Pericardium fibroblast (primary cell): Measurements from ENCODE around the gene DUX4. TPM values are rescaled to one million over a fixed set of nuclear protein-coding genes. Genes with fewer than 3 reads are reported as not detected.

Experiments
- total RNA-seq: library from RNA; depleted of rRNA; stranded (reverse); fragments of >200 nt; gene quantifications from 2 replicates; pipeline ENCODE4 v1.2.3, GENCODE V29; 2015

Gene DUX4
- total RNA-seq: not detected in 2 replicates

GRCh38 chr4:190173428-190173827, at the start of gene DUX4:
Gene DUX4 (plus strand): TSS chr4:190173774. CDS start chr4:190173774, 0 bp downstream.

Other genes starting within 250 kb of the DUX4 start
- gene FRG1, start 232.9 kb upstream of the DUX4 start, total RNA-seq: 22.4 and 28.5 TPM in 2 replicates
- not detected in 2 replicates for gene FRG2, start 146.5 kb upstream of the DUX4 start, total RNA-seq
- not detected in 2 replicates for gene DBET, start 109.3 kb upstream of the DUX4 start, total RNA-seq